Effector memory CD4-positive, alpha-beta T cell (primary cell): ENCODE measurements around the gene MBNL2.
A peak's percentile ranks its signal among the peaks of the same experiment; 100 is the strongest.

Source experiments
- DNase-seq, 3 donors: peaks; one replicate each; pipeline ENCODE4 v3.0.0-alpha.2; 2020
- H3K27ac ChIP-seq: 2 replicates; pipeline ENCODE4 v1.7.0; 2013; ENCODE audit warnings: mild to moderate bottlenecking, low read length, moderate library complexity; ENCODE audit not compliant: insufficient read depth, poor library complexity, severe bottlenecking
- H3K27me3 ChIP-seq: replicated peaks from 2 replicates; pipeline ENCODE4 v1.7.0; 2013; ENCODE audit warnings: mild to moderate bottlenecking, low read length; ENCODE audit not compliant: insufficient read depth, control insufficient read depth, poor library complexity, severe bottlenecking
- H3K36me3 ChIP-seq: 2 replicates; pipeline ENCODE4 v1.7.0; 2013; ENCODE audit warnings: mild to moderate bottlenecking, low read length, moderate library complexity; ENCODE audit not compliant: control insufficient read depth, insufficient read depth
- H3K4me1 ChIP-seq: 2 replicates; pipeline ENCODE4 v1.7.0; 2013; ENCODE audit warnings: low read length, mild to moderate bottlenecking; ENCODE audit not compliant: control insufficient read depth, insufficient read depth, poor library complexity, severe bottlenecking
- H3K4me3 ChIP-seq: 2 replicates; pipeline ENCODE4 v1.7.0; 2013; ENCODE audit warnings: low read length, low read depth, mild to moderate bottlenecking; ENCODE audit not compliant: insufficient read depth, poor library complexity, severe bottlenecking
- H3K9me3 ChIP-seq: 2 replicates; pipeline ENCODE4 v1.7.0; 2013; ENCODE audit warnings: mild to moderate bottlenecking, low read length, moderate library complexity; ENCODE audit not compliant: control insufficient read depth

Gene MBNL2

GRCh38 chr13:97367016-97367822 lies 145.1 kb downstream of the MBNL2 start:
- Histone ChIP-seq H3K4me3 (no peak overlapping the region), H3K27me3 (no peaks in the 10 kb centered on the region), H3K4me1 (peaks cover 4% of the 10 kb centered on the region), H3K27ac (no peak overlapping the region), H3K36me3 (no peaks in the 10 kb centered on the region), H3K9me3 (no peaks in the 10 kb centered on the region)
- DNase-seq, result no peak

- Histone ChIP-seq H3K4me1 (peaks cover 4% of the 10 kb centered on the region), H3K4me3 (peak overlapping the region; percentile 16), H3K27ac (peak overlapping the region; percentile 12), H3K27me3 (no peaks in the 10 kb centered on the region), H3K36me3 (no peaks in the 10 kb centered on the region), H3K9me3 (no peaks in the 10 kb centered on the region)
- no peak for DNase-seq
Observed at GRCh38 chr13:97369261-97369893, 147.2 kb downstream of the MBNL2 start.

GRCh38 chr13:97371486-97372109 lies 149.5 kb downstream of the MBNL2 start:
- H3K4me3 ChIP-seq, result no peak overlapping the region
- DNase-seq, result no peak
- H3K27me3 ChIP-seq, result no peaks in the 10 kb centered on the region
- no peaks in the 10 kb centered on the region for H3K9me3 ChIP-seq
- H3K4me1 ChIP-seq, result peaks cover 4% of the 10 kb centered on the region
- H3K27ac ChIP-seq, result no peak overlapping the region
- H3K36me3 ChIP-seq, result peaks cover 6% of the 10 kb centered on the region

- H3K9me3 ChIP-seq, result no peaks in the 10 kb centered on the region
- peaks cover 1% of the 10 kb centered on the region for H3K4me1 ChIP-seq
- peaks cover 6% of the 10 kb centered on the region for H3K36me3 ChIP-seq
- H3K27ac ChIP-seq, result no peak overlapping the region
- no peaks in the 10 kb centered on the region for H3K27me3 ChIP-seq
- no peak overlapping the region for H3K4me3 ChIP-seq
- DNase-seq, result no peak
Observed at GRCh38 chr13:97372936-97373335, 150.8 kb downstream of the MBNL2 start.

- Histone ChIP-seq H3K4me3 (no peak overlapping the region), H3K36me3 (peaks cover 6% of the 10 kb centered on the region), H3K27me3 (no peaks in the 10 kb centered on the region), H3K9me3 (no peaks in the 10 kb centered on the region), H3K4me1 (no peaks in the 10 kb centered on the region), H3K27ac (no peak overlapping the region)
- no peak for DNase-seq
Observed at GRCh38 chr13:97373787-97374186, 151.7 kb downstream of the MBNL2 start.

GRCh38 chr13:97376981-97377380 lies 154.8 kb downstream of the MBNL2 start:
- DNase-seq, result no peak

GRCh38 chr13:97379386-97379785 lies 157.3 kb downstream of the MBNL2 start:
- H3K4me1 ChIP-seq, result no peaks in the 10 kb centered on the region
- no peak overlapping the region for H3K27ac ChIP-seq
- H3K36me3 ChIP-seq, result peaks cover 6% of the 10 kb centered on the region
- no peak overlapping the region for H3K4me3 ChIP-seq
- no peak for DNase-seq
- no peaks in the 10 kb centered on the region for H3K27me3 ChIP-seq
- H3K9me3 ChIP-seq, result no peaks in the 10 kb centered on the region

More at GRCh38 chr13:97376981-97377380, 154.8 kb downstream of the MBNL2 start:
- Histone ChIP-seq H3K4me1 (no peaks in the 10 kb centered on the region), H3K9me3 (no peaks in the 10 kb centered on the region), H3K36me3 (peaks cover 6% of the 10 kb centered on the region), H3K27ac (no peak overlapping the region), H3K27me3 (no peaks in the 10 kb centered on the region), H3K4me3 (no peak overlapping the region)

- no peak for DNase-seq
Observed at GRCh38 chr13:97380696-97381095, 158.6 kb downstream of the MBNL2 start.

GRCh38 chr13:97381189-97381588 lies 159.1 kb downstream of the MBNL2 start:
- no peaks in the 10 kb centered on the region for H3K27me3 ChIP-seq
- no peaks in the 10 kb centered on the region for H3K9me3 ChIP-seq
- no peak overlapping the region for H3K27ac ChIP-seq
- H3K36me3 ChIP-seq, result no peaks in the 10 kb centered on the region
- no peaks in the 10 kb centered on the region for H3K4me1 ChIP-seq
- no peak for DNase-seq
- H3K4me3 ChIP-seq, result no peak overlapping the region

More at GRCh38 chr13:97380696-97381095, 158.6 kb downstream of the MBNL2 start:
- Histone ChIP-seq H3K4me1 (no peaks in the 10 kb centered on the region), H3K36me3 (peaks cover under 1% of the 10 kb centered on the region), H3K27me3 (no peaks in the 10 kb centered on the region), H3K27ac (no peak overlapping the region), H3K9me3 (no peaks in the 10 kb centered on the region), H3K4me3 (no peak overlapping the region)

GRCh38 chr13:97382276-97382675 lies 160.1 kb downstream of the MBNL2 start:
- no peak overlapping the region for H3K27ac ChIP-seq
- no peak for DNase-seq
- H3K36me3 ChIP-seq, result no peaks in the 10 kb centered on the region

More at GRCh38 chr13:97382276-97382675, 160.1 kb downstream of the MBNL2 start:
- no peaks in the 10 kb centered on the region for H3K4me1 ChIP-seq
- no peaks in the 10 kb centered on the region for H3K27me3 ChIP-seq
- no peaks in the 10 kb centered on the region for H3K9me3 ChIP-seq
- H3K4me3 ChIP-seq, result no peak overlapping the region
